Prostate gland (tissue), 2 donors: ENCODE measurements around the gene ALK. TPM values are rescaled to one million over a fixed set of nuclear protein-coding genes. Genes with fewer than 3 reads are reported as not detected.

Experiments
- DNase-seq: peaks from one replicate; pipeline ENCODE4 v3.0.0-alpha.2; 2019; ENCODE audit warnings: low spot score
- H3K27ac ChIP-seq, 2 donors: fragments of 200-600 bp; sonication (generic); 2 replicates each; pipeline ENCODE4 v1.5.1; 2017 to 2019
- H3K27me3 ChIP-seq: fragments of 200-600 bp; sonication (generic); replicated peaks from 2 replicates; pipeline ENCODE4 v1.5.1; 2019; ENCODE audit not compliant: insufficient read depth
- H3K36me3 ChIP-seq, 2 donors: fragments of 200-600 bp; sonication (generic); 1 replicate in 1 of 2; 2 replicates in 1 of 2; pipeline versions ENCODE4 v1.5.1 to v1.8.1; 2017 to 2019
- H3K4me1 ChIP-seq: fragments of 200-600 bp; sonication (generic); replicated peaks from 2 replicates; pipeline ENCODE4 v1.5.1; 2019
- H3K4me3 ChIP-seq, 2 donors: fragments of 200-600 bp; sonication (generic); 2 replicates each; pipeline ENCODE4 v1.5.1; 2017 to 2019
- H3K9me3 ChIP-seq: fragments of 200-600 bp; sonication (generic); 2 replicates; pipeline ENCODE4 v1.5.1; 2017
- POLR2A ChIP-seq: fragments of 450-650 bp; IDR thresholded peaks from one replicate; pipeline ENCODE4 v1.6.1; 2016; ENCODE audit warnings: antibody characterized with exemption, mild to moderate bottlenecking
- POLR2AphosphoS5 ChIP-seq: sonication (generic); formaldehyde crosslinking; IDR thresholded peaks from one replicate; pipeline ENCODE4 v1.6.1; 2017; ENCODE audit warnings: antibody characterized with exemption
- WGBS: methylation state at CpG from one replicate; pipeline ENCODE4 v1.1.5; 2018; 5-methylcytosine and 5-hydroxymethylcytosine counted together
- intact Hi-C: fragments of 100-400 bp; cut with DNase I; formaldehyde crosslinking; loops from one replicate; pipeline ENCODE4 v1.14.2; 2022
- total RNA-seq, 2 donors: library from RNA; depleted of rRNA; stranded (reverse); fragments of >200 nt; gene quantifications; one replicate each; pipeline ENCODE4 v1.1.0, GENCODE V29; 2016
- TF ChIP-seq, protein P1 (sequence below), 4 experiments: fragments of 200-600 bp in 2 of 4; fragments of 450-650 bp in 2 of 4; sonication (generic) in 2 of 4; IDR thresholded peaks; 1 replicate in 3 of 4; 2 replicates in 1 of 4; pipeline ENCODE4 v1.5.1; 2016 to 2019; ENCODE audit warnings: antibody characterized with exemption in 4 of 4, mild to moderate bottlenecking in 2 of 4, moderate library complexity in 2 of 4

ALK gene
- total RNA-seq, 2 donors from 2014 or later, result 0.14 to 1.2 TPM

DNA sequence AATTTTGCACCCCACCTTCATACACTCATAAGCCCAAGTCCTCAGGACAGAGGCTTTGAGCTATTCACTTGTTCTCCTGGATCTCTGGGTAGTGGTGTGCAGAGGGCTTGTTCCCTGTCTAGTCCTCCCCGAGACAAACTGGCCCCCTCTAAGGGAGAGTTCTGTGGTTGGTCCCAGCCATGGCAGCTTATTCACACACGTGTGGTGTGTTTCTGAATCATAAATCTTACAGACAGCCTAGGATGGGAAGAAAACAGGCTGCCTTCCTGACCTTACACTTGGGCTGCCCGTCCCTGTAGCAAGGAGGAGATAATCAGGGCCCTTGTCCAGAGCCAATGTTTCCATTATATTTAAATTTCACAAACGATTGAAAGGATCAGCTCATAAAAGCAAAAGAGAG is 551.2 kb downstream of the ALK start:
- intact Hi-C loops, result no loop called here
- H3K4me3 ChIP-seq, result no peak overlapping the region
- H3K27ac ChIP-seq, result no peak overlapping the region
- no peaks in the 10 kb centered on the region for H3K36me3 ChIP-seq
- H3K4me1 ChIP-seq, result no peaks in the 10 kb centered on the region
- TF ChIP-seq, protein P1, sequence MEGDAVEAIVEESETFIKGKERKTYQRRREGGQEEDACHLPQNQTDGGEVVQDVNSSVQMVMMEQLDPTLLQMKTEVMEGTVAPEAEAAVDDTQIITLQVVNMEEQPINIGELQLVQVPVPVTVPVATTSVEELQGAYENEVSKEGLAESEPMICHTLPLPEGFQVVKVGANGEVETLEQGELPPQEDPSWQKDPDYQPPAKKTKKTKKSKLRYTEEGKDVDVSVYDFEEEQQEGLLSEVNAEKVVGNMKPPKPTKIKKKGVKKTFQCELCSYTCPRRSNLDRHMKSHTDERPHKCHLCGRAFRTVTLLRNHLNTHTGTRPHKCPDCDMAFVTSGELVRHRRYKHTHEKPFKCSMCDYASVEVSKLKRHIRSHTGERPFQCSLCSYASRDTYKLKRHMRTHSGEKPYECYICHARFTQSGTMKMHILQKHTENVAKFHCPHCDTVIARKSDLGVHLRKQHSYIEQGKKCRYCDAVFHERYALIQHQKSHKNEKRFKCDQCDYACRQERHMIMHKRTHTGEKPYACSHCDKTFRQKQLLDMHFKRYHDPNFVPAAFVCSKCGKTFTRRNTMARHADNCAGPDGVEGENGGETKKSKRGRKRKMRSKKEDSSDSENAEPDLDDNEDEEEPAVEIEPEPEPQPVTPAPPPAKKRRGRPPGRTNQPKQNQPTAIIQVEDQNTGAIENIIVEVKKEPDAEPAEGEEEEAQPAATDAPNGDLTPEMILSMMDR (IDR thresholded peaks at IDR 0.05), result no peak
- TF ChIP-seq POLR2AphosphoS5 (no peak), POLR2A (no peak)
- WGBS, result 56% methylated on average over 4 of the region's 4 CpGs
- no peaks in the 10 kb centered on the region for H3K9me3 ChIP-seq
- no peaks in the 10 kb centered on the region for H3K27me3 ChIP-seq
- no peak for DNase-seq

DNA sequence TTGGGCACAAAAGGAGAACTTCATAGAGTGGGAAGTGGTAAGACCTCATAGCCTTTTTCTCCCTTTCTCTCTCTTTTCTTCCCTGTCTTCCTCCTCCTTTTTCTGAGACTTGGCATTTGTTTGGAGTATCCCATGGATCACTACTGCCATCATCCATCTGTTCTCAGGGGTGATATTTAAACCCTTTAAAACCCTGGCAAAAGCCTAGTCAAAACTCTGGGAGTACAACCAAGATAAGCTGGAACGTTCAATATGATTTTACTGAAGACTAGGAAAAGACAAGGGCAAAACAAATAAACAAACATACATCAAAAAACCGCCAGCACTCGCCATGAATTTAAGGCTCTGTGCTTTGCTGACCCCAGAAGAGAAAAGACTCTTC is 552.7 kb downstream of the ALK start:
- no peak for DNase-seq
- H3K27me3 ChIP-seq, result no peaks in the 10 kb centered on the region
- no peak overlapping the region for H3K4me3 ChIP-seq
- intact Hi-C loops, result no loop called here
- H3K27ac ChIP-seq, result no peak overlapping the region
- H3K4me1 ChIP-seq, result no peaks in the 10 kb centered on the region
- 54% methylated on average over 3 of the region's 3 CpGs for WGBS
- TF ChIP-seq, protein P1 (IDR thresholded peaks at IDR 0.05), result no peak
- TF ChIP-seq POLR2AphosphoS5, result no peak
- TF ChIP-seq POLR2A, result no peak
- no peaks in the 10 kb centered on the region for H3K36me3 ChIP-seq
- H3K9me3 ChIP-seq, result no peaks in the 10 kb centered on the region

DNA sequence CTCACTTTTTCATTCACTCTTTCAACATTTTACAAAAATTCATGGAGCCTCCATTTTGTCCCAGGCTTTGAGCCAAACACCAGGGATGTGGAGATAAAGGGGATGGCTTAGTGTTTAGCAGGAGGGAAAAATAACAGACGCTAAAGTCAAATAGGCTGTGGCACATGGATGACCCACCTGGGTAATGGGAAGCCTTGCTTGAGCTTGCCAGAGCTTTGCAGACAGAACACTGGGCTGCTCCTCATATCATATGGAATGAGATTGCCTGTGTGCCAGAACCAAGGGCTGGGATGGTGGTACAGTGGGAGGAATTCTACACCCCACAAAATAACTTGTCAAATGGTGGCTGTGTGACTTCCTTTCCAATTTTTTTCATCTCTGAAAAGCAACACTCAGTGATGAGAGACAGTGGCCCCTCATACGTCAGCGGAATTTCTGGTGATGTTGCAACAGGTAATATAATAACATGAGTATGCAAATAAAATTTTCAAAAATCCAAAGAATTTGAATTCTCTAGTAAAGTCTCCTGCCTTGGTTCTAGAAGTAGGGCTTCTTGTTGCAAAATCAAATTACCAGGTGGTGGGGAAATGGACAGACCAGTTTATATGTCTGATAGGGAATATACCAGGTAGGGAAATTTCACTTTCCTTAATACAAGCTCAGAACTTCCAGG is 553.3 kb downstream of the ALK start:
- no peak for DNase-seq
- Histone ChIP-seq H3K27ac (no peak overlapping the region), H3K4me3 (no peak overlapping the region), H3K36me3 (no peaks in the 10 kb centered on the region), H3K27me3 (no peaks in the 10 kb centered on the region), H3K9me3 (no peaks in the 10 kb centered on the region), H3K4me1 (no peaks in the 10 kb centered on the region)
- TF ChIP-seq, protein P1 (IDR thresholded peaks at IDR 0.05), result no peak
- no peak for TF ChIP-seq POLR2A
- no peak for TF ChIP-seq POLR2AphosphoS5
- 57% methylated on average over 3 of the region's 3 CpGs for WGBS
- intact Hi-C loops, result no loop called here

DNA sequence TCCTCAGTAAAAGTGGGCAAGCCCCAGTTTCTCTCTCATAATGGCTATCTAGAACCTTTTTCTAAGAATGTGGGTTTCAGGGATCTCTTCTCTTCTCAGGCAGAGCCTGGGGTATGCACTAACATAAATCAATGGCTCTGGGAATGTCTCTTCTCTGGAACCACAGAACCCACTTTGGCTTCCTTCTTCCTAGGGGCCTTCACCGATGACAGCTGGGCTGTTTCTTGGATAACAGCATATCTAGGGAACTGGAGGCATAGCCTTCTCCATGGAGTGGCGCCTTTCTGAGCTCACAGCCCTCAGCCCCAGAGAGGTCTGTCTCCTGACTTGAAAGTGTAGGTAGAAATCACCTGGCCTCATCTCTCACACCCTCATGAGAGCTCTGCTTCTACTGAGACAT is 558.3 kb downstream of the ALK start:
- H3K27me3 ChIP-seq, result peaks cover 3% of the 10 kb centered on the region
- DNase-seq, result no peak
- TF ChIP-seq, protein P1 (IDR thresholded peaks at IDR 0.05), result no peak
- TF ChIP-seq POLR2AphosphoS5 (no peak), POLR2A (no peak)
- no peak overlapping the region for H3K27ac ChIP-seq
- no peaks in the 10 kb centered on the region for H3K9me3 ChIP-seq
- H3K4me1 ChIP-seq, result no peaks in the 10 kb centered on the region
- no peak overlapping the region for H3K4me3 ChIP-seq
- intact Hi-C loops, result no loop called here
- 86% methylated on average over 2 of the region's 2 CpGs for WGBS
- H3K36me3 ChIP-seq, result no peaks in the 10 kb centered on the region

DNA sequence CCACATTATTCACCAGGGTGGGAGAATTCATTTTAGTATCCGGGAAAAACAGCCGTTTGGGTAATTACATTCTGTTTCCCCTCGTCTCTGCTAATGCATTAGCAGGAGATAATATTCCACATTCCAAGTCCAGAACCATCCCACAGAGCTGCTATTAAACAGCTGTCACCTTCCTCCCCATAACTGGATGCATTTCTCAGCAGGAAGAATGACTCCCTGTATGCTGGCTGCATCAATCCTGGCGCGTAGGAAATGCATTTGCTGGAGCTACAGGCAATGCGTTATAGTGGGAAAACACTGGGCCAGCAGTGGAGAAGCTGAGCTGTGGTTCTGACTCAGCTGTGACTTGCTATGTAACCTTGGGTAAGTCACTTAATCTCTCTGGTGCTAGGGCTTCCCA is 560.2 kb downstream of the ALK start:
- no peak for DNase-seq
- H3K9me3 ChIP-seq, result no peaks in the 10 kb centered on the region
- no peaks in the 10 kb centered on the region for H3K4me1 ChIP-seq
- WGBS, result 47% methylated on average over 6 of the region's 6 CpGs
- peaks cover 3% of the 10 kb centered on the region for H3K27me3 ChIP-seq
- H3K36me3 ChIP-seq, result no peaks in the 10 kb centered on the region
- no peak overlapping the region for H3K4me3 ChIP-seq
- H3K27ac ChIP-seq, result no peak overlapping the region
- TF ChIP-seq POLR2A (no peak), POLR2AphosphoS5 (no peak)
- TF ChIP-seq, protein P1 (IDR thresholded peaks at IDR 0.05), result no peak
- intact Hi-C loops, result no loop called here
